Measurements from ENCODE around the gene NAIF1. TPM values are rescaled to one million over a fixed set of nuclear protein-coding genes. Genes with fewer than 3 reads are reported as not detected.

The NAIF1 gene
- total and polyA plus RNA-seq, 2 experiments from 2014 or later = 4.9 to 5.5 TPM

DNA sequence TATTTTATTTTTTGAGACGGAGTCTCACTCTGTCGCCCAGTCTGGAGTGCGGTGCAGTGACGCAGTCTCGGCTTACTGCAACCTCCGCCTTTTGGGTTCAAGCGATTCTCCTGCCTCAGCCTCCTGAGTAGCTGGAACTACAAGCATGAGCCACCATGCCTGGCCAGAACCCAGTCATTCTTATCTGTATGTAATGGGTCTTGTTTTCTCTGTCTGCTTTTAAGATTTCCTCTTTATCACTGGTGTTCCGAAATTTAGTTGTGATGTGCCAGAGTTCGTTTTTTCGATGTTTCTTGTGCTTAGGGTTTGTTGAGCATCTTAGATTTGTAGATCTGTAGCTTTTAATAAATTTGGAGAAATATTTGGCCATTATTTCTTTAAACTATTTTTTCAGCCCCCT, 20.1 kb upstream of the NAIF1 start (continued):
- TF ChIP-seq, protein P1, sequence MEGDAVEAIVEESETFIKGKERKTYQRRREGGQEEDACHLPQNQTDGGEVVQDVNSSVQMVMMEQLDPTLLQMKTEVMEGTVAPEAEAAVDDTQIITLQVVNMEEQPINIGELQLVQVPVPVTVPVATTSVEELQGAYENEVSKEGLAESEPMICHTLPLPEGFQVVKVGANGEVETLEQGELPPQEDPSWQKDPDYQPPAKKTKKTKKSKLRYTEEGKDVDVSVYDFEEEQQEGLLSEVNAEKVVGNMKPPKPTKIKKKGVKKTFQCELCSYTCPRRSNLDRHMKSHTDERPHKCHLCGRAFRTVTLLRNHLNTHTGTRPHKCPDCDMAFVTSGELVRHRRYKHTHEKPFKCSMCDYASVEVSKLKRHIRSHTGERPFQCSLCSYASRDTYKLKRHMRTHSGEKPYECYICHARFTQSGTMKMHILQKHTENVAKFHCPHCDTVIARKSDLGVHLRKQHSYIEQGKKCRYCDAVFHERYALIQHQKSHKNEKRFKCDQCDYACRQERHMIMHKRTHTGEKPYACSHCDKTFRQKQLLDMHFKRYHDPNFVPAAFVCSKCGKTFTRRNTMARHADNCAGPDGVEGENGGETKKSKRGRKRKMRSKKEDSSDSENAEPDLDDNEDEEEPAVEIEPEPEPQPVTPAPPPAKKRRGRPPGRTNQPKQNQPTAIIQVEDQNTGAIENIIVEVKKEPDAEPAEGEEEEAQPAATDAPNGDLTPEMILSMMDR (conservative IDR thresholded peaks at IDR 0.05; ENCODE audit: low read depth in 2 of 2) = no peak
- TF ChIP-seq CREB1 (CRISPR knock-in tag; IDR thresholded peaks at IDR 0.05; ENCODE audit: low read depth) (no peak), ZNF331 (CRISPR knock-in tag; IDR thresholded peaks at IDR 0.05; ENCODE audit: low read depth) (no peak), EZH2phosphoT487 (IDR thresholded peaks at IDR 0.05; ENCODE audit: unreplicated experiment) (no peak), NANOG (IDR thresholded peaks at IDR 0.05; ENCODE audit: borderline replicate concordance) (no peak), JUNB (IDR thresholded peaks at IDR 0.05; ENCODE audit: unreplicated experiment) (no peak), STAT1 (IDR thresholded peaks at IDR 0.05; ENCODE audit: unreplicated experiment) (no peak)
- TF ChIP-seq, protein P2, sequence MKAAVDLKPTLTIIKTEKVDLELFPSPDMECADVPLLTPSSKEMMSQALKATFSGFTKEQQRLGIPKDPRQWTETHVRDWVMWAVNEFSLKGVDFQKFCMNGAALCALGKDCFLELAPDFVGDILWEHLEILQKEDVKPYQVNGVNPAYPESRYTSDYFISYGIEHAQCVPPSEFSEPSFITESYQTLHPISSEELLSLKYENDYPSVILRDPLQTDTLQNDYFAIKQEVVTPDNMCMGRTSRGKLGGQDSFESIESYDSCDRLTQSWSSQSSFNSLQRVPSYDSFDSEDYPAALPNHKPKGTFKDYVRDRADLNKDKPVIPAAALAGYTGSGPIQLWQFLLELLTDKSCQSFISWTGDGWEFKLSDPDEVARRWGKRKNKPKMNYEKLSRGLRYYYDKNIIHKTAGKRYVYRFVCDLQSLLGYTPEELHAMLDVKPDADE (IDR thresholded peaks at IDR 0.05) = no peak

DNA sequence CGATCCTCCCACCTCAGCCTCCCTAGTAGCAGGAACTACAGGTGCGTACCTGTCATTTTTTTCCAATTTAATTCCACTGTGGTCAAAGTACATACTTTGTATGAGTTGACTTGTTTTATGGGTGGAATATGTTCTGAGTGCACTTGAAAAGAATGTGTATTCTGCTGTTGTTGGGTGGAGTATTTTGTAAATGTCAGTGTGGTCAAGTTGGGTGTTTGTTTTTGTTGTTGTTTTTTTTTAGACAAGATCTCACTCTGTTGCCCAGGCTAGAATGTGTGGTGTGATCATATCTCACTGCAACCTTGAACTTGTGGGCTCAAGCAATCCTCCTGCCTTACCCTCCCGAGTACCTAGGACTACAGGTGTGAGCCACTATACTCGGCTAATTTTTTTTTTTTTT, 18.8 kb upstream of the NAIF1 start:
- no peaks in the 10 kb centered on the region for H3K9me2 ChIP-seq (ENCODE audit: insufficient read depth)
- peaks cover 49% of the 10 kb centered on the region for H3K79me2 ChIP-seq (replicated peaks; ENCODE audit: insufficient read depth)
- no peaks in the 10 kb centered on the region for H3K27me3 ChIP-seq (ENCODE audit: insufficient read depth)
- no peak overlapping the region for H3K4me3 ChIP-seq
- H3K9me3 Mint-ChIP-seq = no peaks in the 10 kb centered on the region
- no peaks in the 10 kb centered on the region for H3K36me3 ChIP-seq (ENCODE audit: insufficient read depth)
- peaks cover 17% of the 10 kb centered on the region for H3K4me1 Mint-ChIP-seq
- peaks cover 9% of the 10 kb centered on the region for H3K36me3 Mint-ChIP-seq (ENCODE audit: low read depth)
- H3K27ac ChIP-seq (ENCODE audit: low read depth) = no peak overlapping the region
- H3F3A ChIP-seq (replicated peaks; ENCODE audit: low read depth) = peaks cover 4% of the 10 kb centered on the region; the same call in 1 of the 2 replicates
- DNase-seq (ENCODE audit: low spot score) = no peak
- H2AFZ ChIP-seq = no peak overlapping the region
- H3K4me2 ChIP-seq = no peak overlapping the region
- peaks cover 6% of the 10 kb centered on the region for H4K20me1 ChIP-seq (replicated peaks; ENCODE audit: insufficient read depth)
- H3K27me3 Mint-ChIP-seq (ENCODE audit: insufficient read depth, low read depth, poor library complexity) = peaks cover 6% of the 10 kb centered on the region
- no peak for TF ChIP-seq EZH2phosphoT487 (IDR thresholded peaks at IDR 0.05; ENCODE audit: unreplicated experiment)
- H3K4me3 Mint-ChIP-seq = no peak overlapping the region
- no peak for ATAC-seq
- H3K4me1 ChIP-seq (ENCODE audit: insufficient read depth) = no peaks in the 10 kb centered on the region; the same call in 1 of the 2 replicates
- no peak overlapping the region for H3K27ac Mint-ChIP-seq

DNA sequence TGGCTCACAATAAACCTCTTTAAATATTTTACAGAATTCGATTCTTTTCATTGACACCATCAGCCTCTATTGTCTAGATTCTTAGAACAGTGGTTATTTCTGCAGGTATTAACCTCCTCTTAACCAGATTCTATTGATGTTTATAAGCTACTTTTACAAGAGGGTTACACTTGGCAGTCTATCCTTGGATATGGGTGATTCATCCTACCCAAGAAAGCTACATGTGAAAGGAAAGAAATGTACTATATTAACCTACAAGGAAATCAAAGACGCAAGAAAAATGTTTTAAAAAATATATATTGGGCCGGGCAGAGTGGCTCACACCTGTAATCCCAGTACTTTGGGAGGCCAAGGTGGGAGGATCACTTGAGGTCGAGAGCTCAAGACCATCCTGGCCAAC, 17.6 kb upstream of the NAIF1 start:
- Mint-ChIP-seq H3K27ac (no peak overlapping the region), H3K36me3 (ENCODE audit: low read depth) (peaks cover 9% of the 10 kb centered on the region), H3K4me1 (peaks cover 18% of the 10 kb centered on the region), H3K4me3 (no peak overlapping the region; the same call in 2 of the 3 replicates), H3K27me3 (ENCODE audit: insufficient read depth, low read depth, poor library complexity) (peaks cover 4% of the 10 kb centered on the region), H3K9me3 (no peaks in the 10 kb centered on the region)
- H3K4me2 ChIP-seq = no peak overlapping the region
- peaks cover 51% of the 10 kb centered on the region for H3K79me2 ChIP-seq (replicated peaks; ENCODE audit: insufficient read depth)
- ATAC-seq (no peak), DNase-seq (ENCODE audit: low spot score) (no peak)
- no peaks in the 10 kb centered on the region; the same call in 1 of the 2 replicates for H3K4me1 ChIP-seq (ENCODE audit: insufficient read depth)
- no peak overlapping the region for H2AFZ ChIP-seq
- H3K27me3 ChIP-seq (ENCODE audit: insufficient read depth) = no peaks in the 10 kb centered on the region
- H3K36me3 ChIP-seq (ENCODE audit: insufficient read depth) = no peaks in the 10 kb centered on the region
- no peaks in the 10 kb centered on the region for H3F3A ChIP-seq (replicated peaks; ENCODE audit: low read depth)
- no peaks in the 10 kb centered on the region for H3K9me2 ChIP-seq (ENCODE audit: insufficient read depth)
- peaks cover 6% of the 10 kb centered on the region; the same call in 1 of the 2 replicates for H4K20me1 ChIP-seq (replicated peaks; ENCODE audit: insufficient read depth)
- no peak overlapping the region for H3K27ac ChIP-seq (ENCODE audit: low read depth)
- H3K4me3 ChIP-seq = no peak overlapping the region
- TF ChIP-seq ZNF331 (CRISPR knock-in tag; IDR thresholded peaks at IDR 0.05; ENCODE audit: low read depth) = no peak
- TF ChIP-seq, protein P3, sequence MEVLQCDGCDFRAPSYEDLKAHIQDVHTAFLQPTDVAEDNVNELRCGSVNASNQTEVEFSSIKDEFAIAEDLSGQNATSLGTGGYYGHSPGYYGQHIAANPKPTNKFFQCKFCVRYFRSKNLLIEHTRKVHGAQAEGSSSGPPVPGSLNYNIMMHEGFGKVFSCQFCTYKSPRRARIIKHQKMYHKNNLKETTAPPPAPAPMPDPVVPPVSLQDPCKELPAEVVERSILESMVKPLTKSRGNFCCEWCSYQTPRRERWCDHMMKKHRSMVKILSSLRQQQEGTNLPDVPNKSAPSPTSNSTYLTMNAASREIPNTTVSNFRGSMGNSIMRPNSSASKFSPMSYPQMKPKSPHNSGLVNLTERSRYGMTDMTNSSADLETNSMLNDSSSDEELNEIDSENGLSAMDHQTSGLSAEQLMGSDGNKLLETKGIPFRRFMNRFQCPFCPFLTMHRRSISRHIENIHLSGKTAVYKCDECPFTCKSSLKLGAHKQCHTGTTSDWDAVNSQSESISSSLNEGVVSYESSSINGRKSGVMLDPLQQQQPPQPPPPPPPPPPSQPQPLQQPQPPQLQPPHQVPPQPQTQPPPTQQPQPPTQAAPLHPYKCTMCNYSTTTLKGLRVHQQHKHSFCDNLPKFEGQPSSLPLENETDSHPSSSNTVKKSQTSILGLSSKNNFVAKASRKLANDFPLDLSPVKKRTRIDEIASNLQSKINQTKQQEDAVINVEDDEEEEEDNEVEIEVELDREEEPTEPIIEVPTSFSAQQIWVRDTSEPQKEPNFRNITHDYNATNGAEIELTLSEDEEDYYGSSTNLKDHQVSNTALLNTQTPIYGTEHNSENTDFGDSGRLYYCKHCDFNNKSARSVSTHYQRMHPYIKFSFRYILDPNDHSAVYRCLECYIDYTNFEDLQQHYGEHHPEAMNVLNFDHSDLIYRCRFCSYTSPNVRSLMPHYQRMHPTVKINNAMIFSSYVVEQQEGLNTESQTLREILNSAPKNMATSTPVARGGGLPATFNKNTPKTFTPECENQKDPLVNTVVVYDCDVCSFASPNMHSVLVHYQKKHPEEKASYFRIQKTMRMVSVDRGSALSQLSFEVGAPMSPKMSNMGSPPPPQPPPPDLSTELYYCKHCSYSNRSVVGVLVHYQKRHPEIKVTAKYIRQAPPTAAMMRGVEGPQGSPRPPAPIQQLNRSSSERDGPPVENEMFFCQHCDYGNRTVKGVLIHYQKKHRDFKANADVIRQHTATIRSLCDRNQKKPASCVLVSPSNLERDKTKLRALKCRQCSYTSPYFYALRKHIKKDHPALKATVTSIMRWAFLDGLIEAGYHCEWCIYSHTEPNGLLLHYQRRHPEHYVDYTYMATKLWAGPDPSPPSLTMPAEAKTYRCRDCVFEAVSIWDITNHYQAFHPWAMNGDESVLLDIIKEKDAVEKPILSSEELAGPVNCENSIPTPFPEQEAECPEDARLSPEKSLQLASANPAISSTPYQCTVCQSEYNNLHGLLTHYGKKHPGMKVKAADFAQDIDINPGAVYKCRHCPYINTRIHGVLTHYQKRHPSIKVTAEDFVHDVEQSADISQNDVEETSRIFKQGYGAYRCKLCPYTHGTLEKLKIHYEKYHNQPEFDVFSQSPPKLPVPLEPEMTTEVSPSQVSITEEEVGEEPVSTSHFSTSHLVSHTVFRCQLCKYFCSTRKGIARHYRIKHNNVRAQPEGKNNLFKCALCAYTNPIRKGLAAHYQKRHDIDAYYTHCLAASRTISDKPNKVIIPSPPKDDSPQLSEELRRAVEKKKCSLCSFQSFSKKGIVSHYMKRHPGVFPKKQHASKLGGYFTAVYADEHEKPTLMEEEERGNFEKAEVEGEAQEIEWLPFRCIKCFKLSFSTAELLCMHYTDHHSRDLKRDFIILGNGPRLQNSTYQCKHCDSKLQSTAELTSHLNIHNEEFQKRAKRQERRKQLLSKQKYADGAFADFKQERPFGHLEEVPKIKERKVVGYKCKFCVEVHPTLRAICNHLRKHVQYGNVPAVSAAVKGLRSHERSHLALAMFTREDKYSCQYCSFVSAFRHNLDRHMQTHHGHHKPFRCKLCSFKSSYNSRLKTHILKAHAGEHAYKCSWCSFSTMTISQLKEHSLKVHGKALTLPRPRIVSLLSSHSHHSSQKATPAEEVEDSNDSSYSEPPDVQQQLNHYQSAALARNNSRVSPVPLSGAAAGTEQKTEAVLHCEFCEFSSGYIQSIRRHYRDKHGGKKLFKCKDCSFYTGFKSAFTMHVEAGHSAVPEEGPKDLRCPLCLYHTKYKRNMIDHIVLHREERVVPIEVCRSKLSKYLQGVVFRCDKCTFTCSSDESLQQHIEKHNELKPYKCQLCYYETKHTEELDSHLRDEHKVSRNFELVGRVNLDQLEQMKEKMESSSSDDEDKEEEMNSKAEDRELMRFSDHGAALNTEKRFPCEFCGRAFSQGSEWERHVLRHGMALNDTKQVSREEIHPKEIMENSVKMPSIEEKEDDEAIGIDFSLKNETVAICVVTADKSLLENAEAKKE (CRISPR knock-in tag; IDR thresholded peaks at IDR 0.05) = no peak
- TF ChIP-seq, protein P1 (conservative IDR thresholded peaks at IDR 0.05; ENCODE audit: low read depth in 2 of 2) = no peak

Measured in GM23338 (cell line).